Measurements from ENCODE around the gene WBP2NL.

Gene WBP2NL

GRCh38 chr22:42062506-42063170 lies 64.0 kb downstream of the WBP2NL start:
- Mint-ChIP-seq H3K27ac (peak overlapping the region; percentile 75), H3K9me3 (peaks cover 15% of the 10 kb centered on the region), H3K4me1 (peaks cover 10% of the 10 kb centered on the region), H3K27me3 (ENCODE audit: low read depth, poor library complexity) (no peaks in the 10 kb centered on the region), H3K36me3 (ENCODE audit: low read depth) (peaks cover 68% of the 10 kb centered on the region), H3K4me3 (no peak overlapping the region)
- TF ChIP-seq CTCF (IDR thresholded peaks at IDR 0.05) = no peak
- no peak for DNase-seq

GRCh38 chr22:42064629-42065028 lies 66.0 kb downstream of the WBP2NL start:
- Mint-ChIP-seq H3K27me3 (ENCODE audit: low read depth, poor library complexity) (no peaks in the 10 kb centered on the region), H3K36me3 (ENCODE audit: low read depth) (peaks cover 50% of the 10 kb centered on the region), H3K4me3 (no peak overlapping the region), H3K27ac (no peak overlapping the region), H3K4me1 (peaks cover 15% of the 10 kb centered on the region), H3K9me3 (no peaks in the 10 kb centered on the region)
- no peak for DNase-seq
- TF ChIP-seq CTCF (IDR thresholded peaks at IDR 0.05) = no peak

GRCh38 chr22:42065438-42066125 lies 67.0 kb downstream of the WBP2NL start:
- Mint-ChIP-seq H3K4me3 (no peak overlapping the region), H3K27me3 (ENCODE audit: low read depth, poor library complexity) (no peaks in the 10 kb centered on the region), H3K27ac (peak overlapping the region; percentile 47)

GRCh38 chr22:42066126-42066761 lies 67.7 kb downstream of the WBP2NL start:
- no peak overlapping the region for H3K4me3 Mint-ChIP-seq
- peaks cover 34% of the 10 kb centered on the region for H3K36me3 Mint-ChIP-seq (ENCODE audit: low read depth)
- H3K9me3 Mint-ChIP-seq = no peaks in the 10 kb centered on the region
- TF ChIP-seq CTCF (IDR thresholded peaks at IDR 0.05) = no peak
- peak overlapping the region; percentile 64 for H3K27ac Mint-ChIP-seq
- no peak for DNase-seq
- peaks cover 26% of the 10 kb centered on the region for H3K4me1 Mint-ChIP-seq
- no peaks in the 10 kb centered on the region for H3K27me3 Mint-ChIP-seq (ENCODE audit: low read depth, poor library complexity)

More at GRCh38 chr22:42065438-42066125, 67.0 kb downstream of the WBP2NL start:
- Mint-ChIP-seq H3K36me3 (ENCODE audit: low read depth) (peaks cover 41% of the 10 kb centered on the region), H3K9me3 (no peaks in the 10 kb centered on the region), H3K4me1 (peaks cover 21% of the 10 kb centered on the region)
- no peak for TF ChIP-seq CTCF (IDR thresholded peaks at IDR 0.05)
- DNase-seq = no peak

GRCh38 chr22:42066937-42067336 lies 68.3 kb downstream of the WBP2NL start:
- DNase-seq = no peak
- TF ChIP-seq CTCF (IDR thresholded peaks at IDR 0.05) = no peak
- Mint-ChIP-seq H3K27me3 (ENCODE audit: low read depth, poor library complexity) (no peaks in the 10 kb centered on the region), H3K4me1 (peaks cover 33% of the 10 kb centered on the region), H3K27ac (no peak overlapping the region), H3K4me3 (no peak overlapping the region), H3K36me3 (ENCODE audit: low read depth) (peaks cover 31% of the 10 kb centered on the region), H3K9me3 (no peaks in the 10 kb centered on the region)

Measured in nephron progenitor cell (in vitro differentiated cells).